GM12801 (cell line): ENCODE data around the gene GRM2.

Experiments used
- TF ChIP-seq, protein P1 (sequence below): IDR thresholded peaks from one replicate; pipeline ENCODE4 v1.5.1; 2011; ENCODE audit warnings: control low read depth; ENCODE audit not compliant: insufficient read length; ENCODE audit errors: extremely low read depth

The GRM2 gene

DNA sequence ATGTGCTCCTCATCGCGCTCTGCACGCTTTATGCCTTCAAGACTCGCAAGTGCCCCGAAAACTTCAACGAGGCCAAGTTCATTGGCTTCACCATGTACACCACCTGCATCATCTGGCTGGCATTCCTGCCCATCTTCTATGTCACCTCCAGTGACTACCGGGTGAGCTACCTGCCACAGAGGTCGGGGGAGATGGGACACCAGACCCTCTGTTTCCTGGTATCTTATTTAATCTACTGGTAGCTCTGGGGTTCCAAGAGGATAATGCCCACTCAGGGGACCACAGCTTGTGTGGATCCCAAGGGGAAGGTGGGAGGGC lies 9.1 kb downstream of the GRM2 start:
- TF ChIP-seq, protein P1, sequence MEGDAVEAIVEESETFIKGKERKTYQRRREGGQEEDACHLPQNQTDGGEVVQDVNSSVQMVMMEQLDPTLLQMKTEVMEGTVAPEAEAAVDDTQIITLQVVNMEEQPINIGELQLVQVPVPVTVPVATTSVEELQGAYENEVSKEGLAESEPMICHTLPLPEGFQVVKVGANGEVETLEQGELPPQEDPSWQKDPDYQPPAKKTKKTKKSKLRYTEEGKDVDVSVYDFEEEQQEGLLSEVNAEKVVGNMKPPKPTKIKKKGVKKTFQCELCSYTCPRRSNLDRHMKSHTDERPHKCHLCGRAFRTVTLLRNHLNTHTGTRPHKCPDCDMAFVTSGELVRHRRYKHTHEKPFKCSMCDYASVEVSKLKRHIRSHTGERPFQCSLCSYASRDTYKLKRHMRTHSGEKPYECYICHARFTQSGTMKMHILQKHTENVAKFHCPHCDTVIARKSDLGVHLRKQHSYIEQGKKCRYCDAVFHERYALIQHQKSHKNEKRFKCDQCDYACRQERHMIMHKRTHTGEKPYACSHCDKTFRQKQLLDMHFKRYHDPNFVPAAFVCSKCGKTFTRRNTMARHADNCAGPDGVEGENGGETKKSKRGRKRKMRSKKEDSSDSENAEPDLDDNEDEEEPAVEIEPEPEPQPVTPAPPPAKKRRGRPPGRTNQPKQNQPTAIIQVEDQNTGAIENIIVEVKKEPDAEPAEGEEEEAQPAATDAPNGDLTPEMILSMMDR: no peak

DNA sequence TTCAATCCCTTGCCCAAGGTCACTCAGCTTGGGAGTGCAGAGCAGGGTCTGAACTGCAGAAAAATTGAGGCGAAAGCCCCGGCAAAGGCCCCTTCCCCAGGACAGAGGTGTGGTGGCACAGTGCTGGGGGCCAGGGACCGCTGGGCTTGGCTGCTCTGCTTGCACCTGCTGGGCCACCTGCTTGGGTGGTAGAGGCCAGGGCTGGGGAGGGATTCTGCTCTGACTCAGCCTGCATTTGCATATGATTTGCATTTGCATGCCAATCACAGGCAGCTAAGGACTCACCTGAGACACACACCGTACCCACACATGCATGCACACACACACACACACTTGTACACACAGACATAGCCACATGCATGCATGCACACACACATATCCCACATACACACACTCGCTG lies 9.9 kb downstream of the GRM2 start:
- TF ChIP-seq, protein P1: no peak

DNA sequence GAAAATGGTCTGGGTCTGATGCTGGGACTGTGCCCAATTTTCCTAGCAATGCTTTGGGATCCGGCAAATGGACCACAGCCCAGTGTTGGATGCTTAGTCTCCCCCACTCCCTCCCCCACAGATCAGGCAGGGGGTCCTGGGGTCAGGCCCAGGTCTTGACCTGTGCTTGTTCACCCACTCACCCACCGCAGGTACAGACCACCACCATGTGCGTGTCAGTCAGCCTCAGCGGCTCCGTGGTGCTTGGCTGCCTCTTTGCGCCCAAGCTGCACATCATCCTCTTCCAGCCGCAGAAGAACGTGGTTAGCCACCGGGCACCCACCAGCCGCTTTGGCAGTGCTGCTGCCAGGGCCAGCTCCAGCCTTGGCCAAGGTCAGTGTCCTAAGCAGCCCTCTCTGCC lies 10.6 kb downstream of the GRM2 start:
- TF ChIP-seq, protein P1: no peak

DNA sequence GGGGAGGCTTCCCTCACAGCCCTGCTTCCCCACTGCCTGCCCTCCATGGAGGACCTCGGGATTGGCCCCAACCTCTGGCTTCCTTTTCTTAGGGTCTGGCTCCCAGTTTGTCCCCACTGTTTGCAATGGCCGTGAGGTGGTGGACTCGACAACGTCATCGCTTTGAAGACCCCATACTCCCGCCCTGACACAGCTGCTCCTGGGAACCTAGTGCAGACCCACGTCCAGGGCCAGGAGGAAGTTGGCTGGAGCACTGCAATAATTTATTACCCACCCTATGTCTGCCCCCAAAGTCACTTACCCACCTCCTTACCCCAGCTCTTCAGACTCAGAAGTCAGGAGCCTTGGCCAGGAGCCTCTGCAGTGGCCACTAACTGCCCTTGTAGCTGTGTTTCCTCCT lies 11.1 kb downstream of the GRM2 start:
- TF ChIP-seq, protein P1: no peak

DNA sequence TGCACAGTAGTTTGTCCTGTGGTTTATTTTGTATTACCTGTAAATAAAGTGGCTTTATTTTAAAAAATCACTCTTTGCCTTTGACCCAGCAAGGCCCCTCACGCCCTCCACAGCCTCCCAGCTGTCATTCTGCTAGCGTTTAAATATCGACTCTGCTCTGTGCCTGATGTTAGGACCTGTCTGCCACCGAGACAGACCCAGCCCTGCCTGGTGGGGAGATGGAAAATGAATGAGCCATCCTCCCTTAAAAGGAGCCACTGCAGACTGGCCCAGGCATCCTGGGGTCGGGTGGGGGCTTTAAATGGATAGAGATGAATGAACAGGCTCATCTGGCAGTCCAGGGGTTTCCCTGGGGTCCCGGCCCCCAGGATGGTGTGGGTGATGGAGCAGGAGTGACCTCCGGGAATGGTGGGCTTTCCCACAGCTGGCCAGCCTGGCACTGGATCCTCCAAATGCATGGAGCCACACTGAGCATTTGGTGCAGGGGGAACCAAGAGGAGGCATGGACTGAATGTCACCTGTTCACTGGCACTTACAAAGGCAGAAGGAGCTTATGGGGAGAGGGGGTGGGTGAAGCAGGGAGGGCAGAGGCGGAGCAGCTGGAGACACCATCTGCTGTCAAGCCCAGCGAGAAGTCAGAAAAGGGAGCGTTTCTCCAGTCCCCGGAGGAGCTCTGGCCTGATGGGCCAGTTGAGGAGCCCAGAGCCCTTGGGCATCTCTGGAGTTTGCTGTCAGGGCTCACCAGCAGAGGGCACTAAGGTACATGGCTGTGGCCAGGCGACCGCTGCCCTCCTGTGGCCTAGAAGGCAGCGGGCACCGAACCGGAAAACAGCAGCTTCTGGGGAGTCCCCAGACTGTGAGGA lies 11.9 kb downstream of the GRM2 start:
- TF ChIP-seq, protein P1: no peak

DNA sequence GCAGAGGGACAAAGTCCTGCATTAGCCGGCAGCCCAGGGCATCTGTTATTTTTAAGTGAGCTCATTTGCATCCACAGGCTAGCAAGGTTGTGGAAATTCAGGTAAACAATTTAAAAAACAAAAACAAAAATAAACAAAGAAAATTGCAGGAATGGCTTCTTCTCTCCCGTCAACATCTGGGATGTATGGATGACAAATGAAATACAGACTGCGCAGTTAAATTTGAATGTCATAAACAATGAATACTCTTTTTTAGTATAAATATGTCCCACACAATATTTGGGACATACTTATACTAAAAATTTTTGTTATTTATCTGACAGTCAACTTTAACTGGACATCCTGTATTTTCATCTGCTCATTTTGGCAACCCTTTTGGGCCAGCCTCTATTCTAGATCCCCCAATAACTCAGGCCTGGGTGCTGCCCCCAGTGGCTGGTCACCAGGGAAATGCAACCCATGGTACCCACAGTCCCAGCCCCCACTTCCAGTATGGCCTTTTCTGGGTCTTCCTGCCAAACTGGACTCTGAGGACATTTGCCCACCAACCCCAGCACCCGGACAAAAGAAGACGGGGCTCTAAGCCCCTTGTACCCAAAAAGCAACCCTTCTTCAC lies 12.7 kb downstream of the GRM2 start:
- TF ChIP-seq, protein P1: no peak

DNA sequence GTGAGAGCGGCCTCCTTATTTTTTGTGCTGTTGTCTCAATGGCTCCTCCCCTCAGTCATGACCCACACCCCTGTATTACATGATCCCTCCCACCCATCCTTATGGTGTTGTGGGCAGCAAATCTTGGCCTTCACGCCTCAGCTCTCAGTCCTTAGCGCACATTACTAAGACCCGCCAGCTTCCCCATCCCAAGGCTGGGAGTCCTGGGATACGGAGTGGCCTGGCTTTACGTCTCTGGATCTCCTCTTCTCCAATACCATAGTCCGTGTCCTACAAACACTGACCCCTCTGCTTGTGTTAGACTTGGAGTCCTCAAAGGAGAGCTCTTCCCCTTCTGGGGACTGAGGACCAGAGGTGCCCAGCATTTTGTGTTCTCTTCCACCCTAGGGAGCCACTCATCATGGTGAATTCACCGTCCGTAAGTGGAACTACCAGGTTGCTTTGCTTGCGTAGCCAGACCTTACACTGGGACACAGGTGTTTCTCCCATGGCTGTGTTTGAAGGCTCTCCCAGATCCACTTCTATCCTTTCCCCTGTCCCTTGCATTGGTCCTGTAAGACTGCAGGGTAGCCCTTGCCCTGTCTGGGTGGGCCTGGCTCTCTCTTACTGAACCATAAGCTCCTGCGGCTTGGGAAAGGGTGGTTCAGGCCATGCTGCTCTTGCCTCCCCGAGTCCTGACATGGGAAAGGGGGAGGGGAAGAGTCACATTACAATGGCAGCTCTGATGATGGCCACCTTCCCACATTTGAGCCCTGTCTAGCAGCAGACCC lies 13.6 kb downstream of the GRM2 start:
- TF ChIP-seq, protein P1: no peak
